Placental pericyte (primary cell): Measurements from ENCODE around the gene ATP6V0A1. TPM values are rescaled to one million over a fixed set of nuclear protein-coding genes. Genes with fewer than 3 reads are reported as not detected.

Experiments used
- small RNA-seq: library from RNA; depleted of rRNA; stranded (forward); fragments of <200 nt; gene quantifications from one replicate; pipeline ENCODE3, GENCODE V24; 2012; ENCODE audit warnings: low replicate concordance
- total RNA-seq: library from RNA; depleted of rRNA; stranded (reverse); fragments of >200 nt; gene quantifications from 2 replicates; pipeline ENCODE4 v1.2.3, GENCODE V29; 2012

The ATP6V0A1 gene
- total RNA-seq: 58.6 and 65.2 TPM in 2 replicates

GRCh38 chr17:42458497-42459255 lies at the start of gene ATP6V0A1:
TSS of gene ATP6V0A1 (plus strand) at chr17:42458878. CDS start at chr17:42460895, 2,017 bp downstream.

GRCh38 chr17:42422958-42423712 lies 35.5 kb upstream of the ATP6V0A1 start, which contains the start of gene CAVIN1:
TSS of gene CAVIN1 (minus strand) at chr17:42423256. CDS start at chr17:42423097, 159 bp downstream.

GRCh38 chr17:42536048-42536371 lies 77.3 kb downstream of the ATP6V0A1 start, which contains the start of gene NAGLU:
TSS of gene NAGLU (plus strand) at chr17:42536241. CDS start at chr17:42536273, 32 bp downstream.

GRCh38 chr17:42552736-42553135 lies 94.1 kb downstream of the ATP6V0A1 start, which contains the start of gene HSD17B1:
TSS of gene HSD17B1 (plus strand) at chr17:42552923. CDS start at chr17:42552934, 11 bp downstream.

GRCh38 chr17:42561897-42562387 lies 103.3 kb downstream of the ATP6V0A1 start, which contains the start of gene COASY:
TSS of gene COASY (plus strand) at chr17:42562148. CDS start at chr17:42562623, 475 bp downstream.

GRCh38 chr17:42566883-42567573 lies 108.3 kb downstream of the ATP6V0A1 start, which contains the start of gene MLX:
TSS of gene MLX (plus strand) at chr17:42567100. CDS start at chr17:42567125, 25 bp downstream.

Small RNA genes within 50 kb of the gene (small RNA-seq; reads per million reads assigned to genes)
- gene MIR548AT: not detected
- gene RNU7-97P: not detected

Other genes starting within 250 kb of the ATP6V0A1 start
- gene STAT5B, start 182.5 kb upstream of the ATP6V0A1 start, total RNA-seq: 24.5 and 28.9 TPM in 2 replicates
- 4.6 and 7.7 TPM in 2 replicates for gene STAT5A, start 170.4 kb upstream of the ATP6V0A1 start, total RNA-seq
- 101 and 119 TPM in 2 replicates for gene STAT3, start 70.4 kb upstream of the ATP6V0A1 start, total RNA-seq
- 437 and 1,037 TPM in 2 replicates for gene CAVIN1, start 35.6 kb upstream of the ATP6V0A1 start, total RNA-seq
- 41.2 and 58.4 TPM in 2 replicates for gene NAGLU, start 77.4 kb downstream of the ATP6V0A1 start, total RNA-seq
- gene HSD17B1, start 94.0 kb downstream of the ATP6V0A1 start, total RNA-seq: 6.8 and 8.4 TPM in 2 replicates
- gene COASY, start 103.3 kb downstream of the ATP6V0A1 start, total RNA-seq: 27.1 and 30.4 TPM in 2 replicates
- 32.4 and 55.7 TPM in 2 replicates for gene MLX, start 108.2 kb downstream of the ATP6V0A1 start, total RNA-seq
- gene PSMC3IP, start 118.9 kb downstream of the ATP6V0A1 start, total RNA-seq: 1.3 and 13.7 TPM in 2 replicates
- gene RETREG3, start 150.5 kb downstream of the ATP6V0A1 start, total RNA-seq: 97.6 and 118 TPM in 2 replicates
- gene TUBG1, start 150.8 kb downstream of the ATP6V0A1 start, total RNA-seq: 23.0 and 79.5 TPM in 2 replicates
- gene TUBG2, start 200.4 kb downstream of the ATP6V0A1 start, total RNA-seq: 10.9 and 14.9 TPM in 2 replicates
- 10.7 and 11.0 TPM in 2 replicates for gene PLEKHH3, start 218.1 kb downstream of the ATP6V0A1 start, total RNA-seq
- 1.0 and 1.1 TPM in 2 replicates for gene CCR10, start 223.0 kb downstream of the ATP6V0A1 start, total RNA-seq
- gene CNTNAP1, start 223.7 kb downstream of the ATP6V0A1 start, total RNA-seq: 15.6 and 41.1 TPM in 2 replicates